Liver (tissue), 9 donors: ENCODE results near the gene MGAT5. TPM values are rescaled to one million over a fixed set of nuclear protein-coding genes. Genes with fewer than 3 reads are reported as not detected.

Source experiments
- DNase-seq: peaks from one replicate; pipeline ENCODE4 v3.0.0-alpha.2; 2017; ENCODE audit warnings: low spot score
- H3K27ac ChIP-seq, 2 donors: one replicate each; pipeline ENCODE4 v1.7.0; 2013; ENCODE audit warnings: inconsistent platforms in 2 of 2, low read length in 2 of 2, control low read depth in 1 of 2, low read depth in 1 of 2, mild to moderate bottlenecking in 1 of 2
- H3K27me3 ChIP-seq, 4 donors: one replicate each; pipeline versions ENCODE4 v1.6.1 to v1.7.0; 2013; ENCODE audit warnings: low read length in 3 of 4, inconsistent platforms in 1 of 4, mild to moderate bottlenecking in 1 of 4, moderate library complexity in 1 of 4; ENCODE audit not compliant: control insufficient read depth in 4 of 4, insufficient read depth in 4 of 4
- H3K36me3 ChIP-seq, 4 donors: one replicate each; pipeline versions ENCODE4 v1.6.1 to v1.7.0; 2013; ENCODE audit warnings: low read length in 3 of 4, mild to moderate bottlenecking in 3 of 4, low read depth in 1 of 4, moderate library complexity in 1 of 4; ENCODE audit not compliant: control insufficient read depth in 4 of 4, insufficient read depth in 3 of 4
- H3K4me1 ChIP-seq, 4 donors: one replicate each; pipeline versions ENCODE4 v1.6.1 to v1.7.0; 2013; ENCODE audit warnings: low read length in 3 of 4, mild to moderate bottlenecking in 3 of 4, moderate library complexity in 1 of 4; ENCODE audit not compliant: control insufficient read depth in 4 of 4, insufficient read depth in 4 of 4
- H3K4me3 ChIP-seq, 3 donors: one replicate each; pipeline versions ENCODE4 v1.6.1 to v1.7.0; 2013; ENCODE audit warnings: low read length in 3 of 3, control low read depth in 1 of 3, low read depth in 1 of 3, mild to moderate bottlenecking in 1 of 3
- H3K9ac ChIP-seq, 2 donors: one replicate each; pipeline ENCODE4 v1.7.0; 2013; ENCODE audit warnings: low read length in 2 of 2, mild to moderate bottlenecking in 2 of 2, moderate library complexity in 2 of 2, control low read depth in 1 of 2, low read depth in 1 of 2
- H3K9me3 ChIP-seq, 4 donors: one replicate each; pipeline versions ENCODE4 v1.6.1 to v1.7.0; 2013; ENCODE audit warnings: low read length in 3 of 4; ENCODE audit not compliant: control insufficient read depth in 4 of 4
- CTCF ChIP-seq: fragments of 150-350 bp; IDR thresholded peaks from 2 replicates; pipeline ENCODE4 v1.5.1; 2017; ENCODE audit warnings: improper control_type of control experiment, low read depth, low read length; ENCODE audit not compliant: missing input control
- EGR1 ChIP-seq, 2 donors: IDR thresholded peaks; 2 replicates each; pipeline ENCODE4 v1.6.1; 2016 to 2018; ENCODE audit warnings: antibody characterized with exemption in 2 of 2, low read depth in 2 of 2
- FOXA1 ChIP-seq: IDR thresholded peaks from 2 replicates; pipeline ENCODE4 v1.6.1; 2016; ENCODE audit warnings: antibody characterized with exemption
- FOXA2 ChIP-seq: IDR thresholded peaks from 2 replicates; pipeline ENCODE4 v1.6.1; 2016; ENCODE audit warnings: antibody characterized with exemption
- GABPA ChIP-seq, 2 donors: IDR thresholded peaks in 1 of 2; conservative IDR thresholded peaks in 1 of 2; 2 replicates each; pipeline ENCODE4 v1.6.1; 2016; ENCODE audit warnings: antibody characterized with exemption in 2 of 2, mild to moderate bottlenecking in 1 of 2, moderate library complexity in 1 of 2
- HNF4A ChIP-seq, 2 donors: conservative IDR thresholded peaks; 2 replicates each; pipeline ENCODE4 v1.6.1; 2016; ENCODE audit warnings: antibody characterized with exemption in 2 of 2, mild to moderate bottlenecking in 2 of 2
- HNF4G ChIP-seq: IDR thresholded peaks from 2 replicates; pipeline ENCODE4 v1.6.1; 2016; ENCODE audit warnings: antibody characterized with exemption
- JUND ChIP-seq, 2 donors: IDR thresholded peaks; 2 replicates each; pipeline ENCODE4 v1.6.1; 2016; ENCODE audit warnings: antibody characterized with exemption in 2 of 2
- NR2F2 ChIP-seq: IDR thresholded peaks from 2 replicates; pipeline ENCODE4 v1.6.1; 2016; ENCODE audit warnings: antibody characterized with exemption
- RAD21 ChIP-seq, 2 donors: IDR thresholded peaks; 2 replicates each; pipeline ENCODE4 v1.6.1; 2016; ENCODE audit warnings: antibody characterized with exemption in 2 of 2, mild to moderate bottlenecking in 2 of 2
- RXRA ChIP-seq, 2 donors: IDR thresholded peaks; 2 replicates each; pipeline ENCODE4 v1.6.1; 2017 to 2018; ENCODE audit warnings: antibody characterized with exemption in 2 of 2, mild to moderate bottlenecking in 1 of 2
- SP1 ChIP-seq: IDR thresholded peaks from 2 replicates; pipeline ENCODE4 v1.6.1; 2018; ENCODE audit warnings: antibody characterized with exemption, mild to moderate bottlenecking
- TAF1 ChIP-seq: conservative IDR thresholded peaks from 2 replicates; pipeline ENCODE4 v1.6.1; 2016; ENCODE audit warnings: antibody characterized with exemption, mild to moderate bottlenecking
- YY1 ChIP-seq: IDR thresholded peaks from 2 replicates; pipeline ENCODE4 v1.6.1; 2016; ENCODE audit warnings: antibody characterized with exemption, mild to moderate bottlenecking
- ZBTB33 ChIP-seq: IDR thresholded peaks from 2 replicates; pipeline ENCODE4 v1.6.1; 2016; ENCODE audit warnings: antibody characterized with exemption
- WGBS: extraction: QIAGEN DNeasy Blood & Tissue Kit; methylation state at CpG from one replicate; pipeline ENCODE4 v1.1.7; 2013; 5-methylcytosine and 5-hydroxymethylcytosine counted together
- polyA plus RNA-seq, 2 donors: library from polyadenylated mRNA; stranded (reverse) in 1 of 2; unstranded in 1 of 2; fragments of 200-250 nt in 1 of 2; fragments of >200 nt in 1 of 2; fragmentation: Nextera tagmentation in 1 of 2; extraction: Ambion mirVana in 1 of 2; gene quantifications; one replicate each; pipeline versions ENCODE4 v1.2.1 to v1.2.3, GENCODE V29; 2013 to 2015
- total RNA-seq, 2 donors: library from RNA; depleted of rRNA; stranded (reverse); fragments of >200 nt; gene quantifications; one replicate each; pipeline ENCODE4 v1.2.3, GENCODE V29; 2014
- TF ChIP-seq, protein P1 (sequence below): IDR thresholded peaks from 2 replicates; pipeline ENCODE4 v1.6.1; 2016; ENCODE audit warnings: antibody characterized with exemption
- TF ChIP-seq, protein P2 (sequence below): IDR thresholded peaks from 2 replicates; pipeline ENCODE4 v1.6.1; 2016; ENCODE audit warnings: antibody characterized with exemption, mild to moderate bottlenecking
- TF ChIP-seq, protein P3 (sequence below): IDR thresholded peaks from 2 replicates; pipeline ENCODE4 v1.6.1; 2016; ENCODE audit warnings: antibody characterized with exemption
- donor health status: healthy.
- donor health status: healthy.
- donor health status: healthy.
- donor health status: healthy.
- donor health status: healthy.

Gene MGAT5
- total and polyA plus RNA-seq, 4 donors = 1.8 to 12.7 (median 5.6) TPM

- no peak for TF ChIP-seq HNF4G
- TF ChIP-seq, protein P1, sequence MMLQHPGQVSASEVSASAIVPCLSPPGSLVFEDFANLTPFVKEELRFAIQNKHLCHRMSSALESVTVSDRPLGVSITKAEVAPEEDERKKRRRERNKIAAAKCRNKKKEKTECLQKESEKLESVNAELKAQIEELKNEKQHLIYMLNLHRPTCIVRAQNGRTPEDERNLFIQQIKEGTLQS = no peak
- TF ChIP-seq JUND (IDR thresholded peaks at IDR 0.05) = no peak
- no peak for TF ChIP-seq FOXA2
- TF ChIP-seq GABPA (IDR thresholded peaks at IDR 0.05 in 1 of 2, conservative IDR thresholded peaks at IDR 0.05 in 1 of 2) = no peak
- TF ChIP-seq HNF4A (conservative IDR thresholded peaks at IDR 0.05) = no peak
- TF ChIP-seq, protein P2, sequence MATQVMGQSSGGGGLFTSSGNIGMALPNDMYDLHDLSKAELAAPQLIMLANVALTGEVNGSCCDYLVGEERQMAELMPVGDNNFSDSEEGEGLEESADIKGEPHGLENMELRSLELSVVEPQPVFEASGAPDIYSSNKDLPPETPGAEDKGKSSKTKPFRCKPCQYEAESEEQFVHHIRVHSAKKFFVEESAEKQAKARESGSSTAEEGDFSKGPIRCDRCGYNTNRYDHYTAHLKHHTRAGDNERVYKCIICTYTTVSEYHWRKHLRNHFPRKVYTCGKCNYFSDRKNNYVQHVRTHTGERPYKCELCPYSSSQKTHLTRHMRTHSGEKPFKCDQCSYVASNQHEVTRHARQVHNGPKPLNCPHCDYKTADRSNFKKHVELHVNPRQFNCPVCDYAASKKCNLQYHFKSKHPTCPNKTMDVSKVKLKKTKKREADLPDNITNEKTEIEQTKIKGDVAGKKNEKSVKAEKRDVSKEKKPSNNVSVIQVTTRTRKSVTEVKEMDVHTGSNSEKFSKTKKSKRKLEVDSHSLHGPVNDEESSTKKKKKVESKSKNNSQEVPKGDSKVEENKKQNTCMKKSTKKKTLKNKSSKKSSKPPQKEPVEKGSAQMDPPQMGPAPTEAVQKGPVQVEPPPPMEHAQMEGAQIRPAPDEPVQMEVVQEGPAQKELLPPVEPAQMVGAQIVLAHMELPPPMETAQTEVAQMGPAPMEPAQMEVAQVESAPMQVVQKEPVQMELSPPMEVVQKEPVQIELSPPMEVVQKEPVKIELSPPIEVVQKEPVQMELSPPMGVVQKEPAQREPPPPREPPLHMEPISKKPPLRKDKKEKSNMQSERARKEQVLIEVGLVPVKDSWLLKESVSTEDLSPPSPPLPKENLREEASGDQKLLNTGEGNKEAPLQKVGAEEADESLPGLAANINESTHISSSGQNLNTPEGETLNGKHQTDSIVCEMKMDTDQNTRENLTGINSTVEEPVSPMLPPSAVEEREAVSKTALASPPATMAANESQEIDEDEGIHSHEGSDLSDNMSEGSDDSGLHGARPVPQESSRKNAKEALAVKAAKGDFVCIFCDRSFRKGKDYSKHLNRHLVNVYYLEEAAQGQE = no peak
- no peak for TF ChIP-seq YY1
- no peak for TF ChIP-seq NR2F2
- TF ChIP-seq TAF1 = no peak
- no peak for TF ChIP-seq SP1
- TF ChIP-seq RAD21 (IDR thresholded peaks at IDR 0.05) = no peak
- TF ChIP-seq ZBTB33 = no peak
- no peak for TF ChIP-seq CTCF
- TF ChIP-seq, protein P3, sequence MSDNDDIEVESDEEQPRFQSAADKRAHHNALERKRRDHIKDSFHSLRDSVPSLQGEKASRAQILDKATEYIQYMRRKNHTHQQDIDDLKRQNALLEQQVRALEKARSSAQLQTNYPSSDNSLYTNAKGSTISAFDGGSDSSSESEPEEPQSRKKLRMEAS = no peak
- TF ChIP-seq EGR1 (IDR thresholded peaks at IDR 0.05; ENCODE audit: low read depth in 2 of 2) = no peak
- TF ChIP-seq FOXA1 = no peak
- no peak for TF ChIP-seq RXRA (IDR thresholded peaks at IDR 0.05)
- Histone ChIP-seq H3K4me3 (no peak overlapping the region), H3K27ac (no peak overlapping the region), H3K9me3 (no peaks in the 10 kb centered on the region), H3K27me3 (no peaks in the 10 kb centered on the region), H3K9ac (no peak overlapping the region), H3K4me1 (peaks cover 3 to 8% (median 6%) of the 10 kb centered on the region in 4 donors), H3K36me3 (peaks cover 1 to 5% (median 3%) of the 10 kb centered on the region in 4 donors)
- no peak for DNase-seq
- 91% methylated on average over 3 of the region's 3 CpGs for WGBS
Measured at GRCh38 chr2:134426721-134427120, 172.8 kb downstream of the MGAT5 start.
